Measurements from ENCODE around the gene PTRH1. TPM values are rescaled to one million over a fixed set of nuclear protein-coding genes. Genes with fewer than 3 reads are reported as not detected.

The PTRH1 gene
- total RNA-seq, 1 experiment from 2014 or later: 21.8 TPM

- no peak overlapping the region for H2AFZ ChIP-seq (ENCODE audit: low read depth, low read length, poor library complexity, severe bottlenecking)
- TF ChIP-seq ATF3 (IDR thresholded peaks at IDR 0.05): no peak
- TF ChIP-seq RAD21 (IDR thresholded peaks at IDR 0.05; ENCODE audit: low read depth): no peak
- no peak for TF ChIP-seq EZH2phosphoT487 (IDR thresholded peaks at IDR 0.05; ENCODE audit: borderline replicate concordance)
- no peak for TF ChIP-seq SRF (IDR thresholded peaks at IDR 0.05; ENCODE audit: low read depth)
- no peak for TF ChIP-seq CEBPB (IDR thresholded peaks at IDR 0.05; ENCODE audit: low read depth)
- no peak for TF ChIP-seq MAX (IDR thresholded peaks at IDR 0.05)
- TF ChIP-seq FOSL1 (IDR thresholded peaks at IDR 0.05; ENCODE audit: low read depth): no peak
- no peak for TF ChIP-seq ELF1 (IDR thresholded peaks at IDR 0.05; ENCODE audit: borderline replicate concordance, low read depth)
- TF ChIP-seq EGR1 (IDR thresholded peaks at IDR 0.05; ENCODE audit: low read depth): no peak
- TF ChIP-seq ZBTB33 (IDR thresholded peaks at IDR 0.05; ENCODE audit: extremely low read depth, insufficient replicate concordance, low read length): no peak
- TF ChIP-seq POLR2A (IDR thresholded peaks at IDR 0.05; ENCODE audit: borderline replicate concordance, extremely low read depth, insufficient read depth, insufficient read length): no peak
- TF ChIP-seq CTCF (IDR thresholded peaks at IDR 0.05 in 2 of 3, conservative IDR thresholded peaks at IDR 0.05 in 1 of 3; ENCODE audit: borderline replicate concordance in 1 of 3, insufficient read depth in 1 of 3, low read depth in 2 of 3, low read length in 2 of 3): no peak
- no peak for TF ChIP-seq REST (IDR thresholded peaks at IDR 0.05; ENCODE audit: low read depth)
- TF ChIP-seq ZFX (IDR thresholded peaks at IDR 0.05): no peak
- no peak for TF ChIP-seq JUND (IDR thresholded peaks at IDR 0.05)
- BruUV-seq (replicated peaks): no TSS peak
- no peak overlapping the region for H3K4me3 ChIP-seq (replicated peaks in 1 of 2; ENCODE audit: low read depth in 1 of 2, low read length in 2 of 2)
- 0 out of 4 replicates have a peak, but pooled peaks cover 0 to 4% of the 10 kb centered on the region in 2 experiments for H3K36me3 ChIP-seq (ENCODE audit: control insufficient read depth in 1 of 2, insufficient read depth in 2 of 2, low read length in 2 of 2)
- H3K4me1 ChIP-seq (ENCODE audit: control insufficient read depth in 1 of 2, insufficient read depth in 2 of 2, low read length in 2 of 2): peaks cover 0 to 4% of the 10 kb centered on the region in 2 experiments; a peak in 1 of 4 replicates
- H3K9me3 ChIP-seq (ENCODE audit: control insufficient read depth in 1 of 2, insufficient read depth in 1 of 2, low read depth in 1 of 2, low read length in 2 of 2): no peaks in the 10 kb centered on the region
- no peaks in the 10 kb centered on the region for H3K79me2 ChIP-seq (ENCODE audit: insufficient read depth, low read length)
- H4K20me1 ChIP-seq (ENCODE audit: insufficient read depth): no peaks in the 10 kb centered on the region
- ChIA-PET POLR2A (no interaction called here), RAD21 (ENCODE audit: low non-redundant PET in 1 of 2, low total read pairs in 2 of 2, uncharacterized antibody in 2 of 2, unreplicated experiment in 2 of 2) (no interaction called here), CTCF (no interaction called here)
- no peak overlapping the region for H3K27ac ChIP-seq (ENCODE audit: low read depth, low read length)
- DNase-seq (ENCODE audit: low read depth, low spot score) (no peak), ATAC-seq (no peak)
- no peak overlapping the region for H3K4me2 ChIP-seq (ENCODE audit: low read length)
- no peak overlapping the region for H3K9ac ChIP-seq (ENCODE audit: low read length)
- no peaks in the 10 kb centered on the region for H3K27me3 ChIP-seq (ENCODE audit: insufficient read depth, low read length)
- intact Hi-C loops (cut with micrococcal nuclease): no loop called here
- no peaks in the 10 kb centered on the region for H3K9me2 ChIP-seq (ENCODE audit: insufficient read depth)
These were observed 26.0 kb downstream of the PTRH1 start for GRCh38 chr9:127689329-127690000.
